GM12878 (cell line): ENCODE results near the gene TSHZ2. TPM values are rescaled to one million over a fixed set of nuclear protein-coding genes. Genes with fewer than 3 reads are reported as not detected.

Experiments used
- E2F8 ChIP-seq: fragments of 450-650 bp; IDR thresholded peaks from 2 replicates; pipeline ENCODE4 v1.6.1; 2018; ENCODE audit warnings: mild to moderate bottlenecking, low read depth, moderate library complexity; ENCODE audit not compliant: partially characterized antibody
- POLR2AphosphoS5 ChIP-seq: IDR thresholded peaks from 2 replicates; pipeline ENCODE4 v1.6.1; 2011; ENCODE audit warnings: mild to moderate bottlenecking, low read length, inconsistent platforms
- ZBED1 ChIP-seq: IDR thresholded peaks from 2 replicates; pipeline ENCODE4 v1.6.1; 2016; ENCODE audit warnings: borderline replicate concordance
- polyA plus RNA-seq, 11 experiments: library from polyadenylated mRNA; depleted of rRNA in 4 of 11; unstranded in 6 of 11; stranded (reverse) in 5 of 11; fragments of >200 nt; fragmentation: Nextera tagmentation in 4 of 11; fragmentation: Illumina TruSeq in 1 of 11; extraction: Ambion mirVana in 4 of 11; extraction: Trizol in 1 of 11; gene quantifications; 1 replicate in 1 of 11; 2 replicates in 10 of 11; pipeline versions ENCODE4 v1.2.1 to v1.2.3, GENCODE V29; 2011 to 2016; ENCODE audit warnings: inconsistent platforms in 2 of 11, missing spikeins in 2 of 11, low read depth in 1 of 11
- total RNA-seq, 4 experiments: library from RNA; depleted of rRNA in 3 of 4; stranded (reverse); fragments of >200 nt in 3 of 4; fragmentation: Illumina TruSeq in 1 of 4; extraction: Trizol in 1 of 4; gene quantifications; 2 replicates each; pipeline versions ENCODE4 v1.2.1 to v1.2.3, GENCODE V29; 2013 to 2021
- TF ChIP-seq, protein P1 (sequence below): fragments of 450-650 bp; formaldehyde crosslinking; IDR thresholded peaks from 2 replicates; pipeline ENCODE4 v1.4.0; 2022; ENCODE audit warnings: mild to moderate bottlenecking, moderate library complexity

TSHZ2 gene
- total and polyA plus RNA-seq, 10 of the 15 experiments (the other 5 are each of a cell fraction or from before 2014, with no cell fraction given): 0.01 to 0.86 (median 0.13) TPM; not detected in 2

GRCh38 chr20:52974179-52974594 lies 2.0 kb downstream of the TSHZ2 start (continued):
- TF ChIP-seq, protein P1, sequence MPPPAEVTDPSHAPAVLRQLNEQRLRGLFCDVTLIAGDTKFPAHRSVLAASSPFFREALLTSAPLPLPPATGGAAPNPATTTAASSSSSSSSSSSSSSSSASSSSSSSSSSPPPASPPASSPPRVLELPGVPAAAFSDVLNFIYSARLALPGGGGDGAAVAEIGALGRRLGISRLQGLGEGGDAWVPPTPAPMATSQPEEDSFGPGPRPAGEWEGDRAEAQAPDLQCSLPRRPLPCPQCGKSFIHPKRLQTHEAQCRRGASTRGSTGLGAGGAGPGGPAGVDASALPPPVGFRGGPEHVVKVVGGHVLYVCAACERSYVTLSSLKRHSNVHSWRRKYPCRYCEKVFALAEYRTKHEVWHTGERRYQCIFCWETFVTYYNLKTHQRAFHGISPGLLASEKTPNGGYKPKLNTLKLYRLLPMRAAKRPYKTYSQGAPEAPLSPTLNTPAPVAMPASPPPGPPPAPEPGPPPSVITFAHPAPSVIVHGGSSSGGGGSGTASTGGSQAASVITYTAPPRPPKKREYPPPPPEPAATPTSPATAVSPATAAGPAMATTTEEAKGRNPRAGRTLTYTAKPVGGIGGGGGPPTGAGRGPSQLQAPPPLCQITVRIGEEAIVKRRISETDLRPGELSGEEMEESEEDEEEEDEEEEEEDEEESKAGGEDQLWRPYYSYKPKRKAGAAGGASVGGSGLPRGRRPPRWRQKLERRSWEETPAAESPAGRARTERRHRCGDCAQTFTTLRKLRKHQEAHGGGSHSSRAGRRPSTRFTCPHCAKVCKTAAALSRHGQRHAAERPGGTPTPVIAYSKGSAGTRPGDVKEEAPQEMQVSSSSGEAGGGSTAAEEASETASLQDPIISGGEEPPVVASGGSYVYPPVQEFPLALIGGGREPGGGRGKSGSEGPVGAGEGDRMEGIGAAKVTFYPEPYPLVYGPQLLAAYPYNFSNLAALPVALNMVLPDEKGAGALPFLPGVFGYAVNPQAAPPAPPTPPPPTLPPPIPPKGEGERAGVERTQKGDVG (CRISPR knock-in tag): no peak
- TF ChIP-seq E2F8 (no peak), ZBED1 (no peak), POLR2AphosphoS5 (no peak)
- TF ChIP-seq, all 136 proteins: peak for 18
